Effector memory CD8-positive, alpha-beta T cell (primary cell): Measurements from ENCODE around the gene ZNF584.

Source experiments
- ATAC-seq: fragments of 150-1000 bp; cut with Tn5 transposase; replicated peaks from 2 replicates; pipeline ENCODE4 v1.10.0; 2021; ENCODE audit warnings: mild to moderate bottlenecking, moderate library complexity
- DNase-seq, 3 experiments: peaks; one replicate each; pipeline ENCODE4 v3.0.0; 2021
- H3K27ac Mint-ChIP-seq, 2 donors: one replicate each; pipeline ENCODE4 v1.8.0; 2022; ENCODE audit warnings: mild to moderate bottlenecking in 2 of 2, mixed read lengths in 2 of 2, moderate library complexity in 2 of 2
- H3K27me3 Mint-ChIP-seq, 2 donors: one replicate each; pipeline ENCODE4 v1.8.0; 2022; ENCODE audit warnings: mixed read lengths in 2 of 2
- H3K36me3 Mint-ChIP-seq: one replicate; pipeline ENCODE4 v1.8.0; 2022; ENCODE audit warnings: mild to moderate bottlenecking, moderate library complexity, mixed read lengths; ENCODE audit not compliant: insufficient read depth
- H3K4me1 Mint-ChIP-seq, 2 donors: one replicate each; pipeline ENCODE4 v1.8.0; 2022; ENCODE audit warnings: low read depth in 2 of 2, mixed read lengths in 2 of 2
- H3K4me3 Mint-ChIP-seq, 2 donors: one replicate each; pipeline ENCODE4 v1.8.0; 2022; ENCODE audit warnings: mild to moderate bottlenecking in 2 of 2, mixed read lengths in 2 of 2, moderate library complexity in 2 of 2
- H3K9me3 Mint-ChIP-seq, 2 donors: one replicate each; pipeline ENCODE4 v1.8.0; 2022; ENCODE audit warnings: mixed read lengths in 2 of 2

Gene ZNF584

DNA sequence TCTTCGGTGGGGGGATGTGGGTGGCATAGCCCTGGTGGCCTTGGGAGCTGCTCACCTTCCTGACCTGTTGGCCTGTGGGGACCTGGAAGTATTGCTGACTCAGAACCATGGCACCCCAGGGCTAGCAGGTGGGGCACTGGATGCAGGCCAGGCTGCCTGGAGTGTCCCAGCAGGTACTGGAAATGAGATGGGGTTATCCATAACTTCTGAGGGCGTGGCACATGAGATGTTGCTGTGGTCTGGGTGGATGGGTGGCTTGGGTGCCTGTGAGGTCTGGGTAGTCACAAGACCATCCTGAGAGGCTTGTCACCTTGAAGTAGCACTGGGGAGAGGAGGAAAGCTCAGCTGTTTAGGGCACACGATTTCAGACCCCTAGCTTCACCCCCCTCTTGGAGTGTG is 13.6 kb upstream of the ZNF584 start:
- Mint-ChIP-seq H3K27ac (no peak overlapping the region), H3K27me3 (peaks cover 0 to 20% of the 10 kb centered on the region in 2 donors), H3K4me1 (peaks cover 4 to 6% of the 10 kb centered on the region in 2 donors), H3K9me3 (no peaks in the 10 kb centered on the region), H3K36me3 (peaks cover 64% of the 10 kb centered on the region), H3K4me3 (no peak overlapping the region)
- no peak for ATAC-seq
- no peak for DNase-seq

DNA sequence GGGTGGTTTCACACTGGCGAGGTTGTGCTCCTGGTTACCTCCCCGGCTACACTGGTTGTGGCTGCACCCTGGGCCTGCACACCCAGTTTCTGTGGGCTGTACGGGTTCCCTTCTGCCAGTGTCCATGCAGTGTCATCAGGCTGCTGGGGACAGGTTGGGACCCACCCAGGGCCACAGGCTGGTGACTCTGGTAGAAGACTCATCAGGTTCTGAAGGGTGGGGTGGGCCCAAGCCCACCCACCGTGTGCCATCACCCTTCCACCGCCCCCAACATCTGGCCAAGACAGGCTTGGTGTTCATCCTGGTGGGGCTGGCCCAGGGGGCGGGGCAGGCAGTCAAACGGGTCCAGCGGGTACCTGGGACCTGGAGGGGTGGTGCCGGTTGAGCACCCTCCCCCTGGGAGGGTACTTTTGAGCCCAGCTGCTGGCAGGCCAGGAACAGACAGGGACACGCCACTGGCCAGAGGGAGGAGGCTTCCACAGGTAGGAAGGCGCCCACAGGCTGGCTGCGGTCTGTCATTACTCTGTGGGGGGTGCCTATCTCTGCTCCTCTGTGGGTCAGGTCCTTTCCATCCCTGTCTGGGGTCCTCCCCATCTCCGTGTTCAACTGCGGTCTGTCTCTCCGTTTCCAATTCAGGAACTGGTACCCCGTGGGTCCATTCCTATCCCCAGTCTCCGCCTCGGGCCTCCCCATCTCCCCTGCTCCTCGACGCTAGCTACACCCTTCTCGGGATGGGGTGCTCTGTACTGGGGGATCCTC is 13.1 kb upstream of the ZNF584 start, which contains the start of gene RNF225:
RNF225 (plus strand) TSS at position 437 of the 759 bp plus-strand sequence. CDS start 434 bp downstream, outside the sequence.
- H3K4me3 Mint-ChIP-seq = no peak within 1 kb of the TSS
- no peak for DNase-seq
- no peak within 1 kb of the TSS for H3K27ac Mint-ChIP-seq
- H3K27me3 Mint-ChIP-seq = peaks cover 0 to 20% of the 10 kb centered on the region in 2 donors
- H3K4me1 Mint-ChIP-seq = peaks cover 4 to 7% of the 10 kb centered on the region in 2 donors
- H3K9me3 Mint-ChIP-seq = no peaks in the 10 kb centered on the region
- ATAC-seq = no peak
- H3K36me3 Mint-ChIP-seq = peaks cover 58% of the 10 kb centered on the region

DNA sequence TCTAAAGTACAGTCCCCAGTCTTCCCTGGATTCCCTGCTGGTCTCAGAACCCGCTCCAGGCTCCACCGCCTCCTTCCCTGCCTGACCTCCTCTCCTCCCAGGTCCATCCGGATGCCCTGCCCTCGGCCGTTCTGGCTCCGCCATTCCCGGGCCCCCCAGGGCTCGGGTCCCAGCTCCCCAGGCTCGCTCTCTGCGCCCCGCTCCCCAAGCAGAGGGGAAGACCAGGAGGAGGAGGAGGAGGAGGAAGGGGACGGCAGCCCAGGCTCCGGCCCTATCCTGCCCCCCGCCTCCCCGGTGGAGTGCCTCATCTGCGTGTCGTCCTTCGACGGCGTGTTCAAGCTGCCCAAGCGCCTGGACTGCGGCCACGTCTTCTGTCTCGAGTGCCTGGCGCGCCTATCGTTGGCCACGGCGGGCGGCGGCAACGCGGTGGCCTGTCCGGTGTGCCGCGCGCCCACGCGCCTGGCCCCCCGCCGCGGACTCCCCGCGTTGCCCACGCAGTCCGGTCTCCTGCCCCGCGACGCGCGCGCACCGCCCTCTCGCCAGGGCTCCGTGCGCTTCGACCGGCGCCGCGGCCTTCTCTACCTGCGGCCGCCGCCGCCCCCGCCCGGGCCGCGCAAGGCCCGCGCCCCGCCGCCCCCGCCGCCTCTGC is 12.3 kb upstream of the ZNF584 start:
- ATAC-seq (no peak), DNase-seq (no peak)
- Mint-ChIP-seq H3K36me3 (peaks cover 53% of the 10 kb centered on the region), H3K27me3 (peaks cover 0 to 20% of the 10 kb centered on the region in 2 donors), H3K9me3 (no peaks in the 10 kb centered on the region), H3K27ac (no peak overlapping the region), H3K4me1 (peaks cover 9 to 10% of the 10 kb centered on the region in 2 donors), H3K4me3 (no peak overlapping the region)

DNA sequence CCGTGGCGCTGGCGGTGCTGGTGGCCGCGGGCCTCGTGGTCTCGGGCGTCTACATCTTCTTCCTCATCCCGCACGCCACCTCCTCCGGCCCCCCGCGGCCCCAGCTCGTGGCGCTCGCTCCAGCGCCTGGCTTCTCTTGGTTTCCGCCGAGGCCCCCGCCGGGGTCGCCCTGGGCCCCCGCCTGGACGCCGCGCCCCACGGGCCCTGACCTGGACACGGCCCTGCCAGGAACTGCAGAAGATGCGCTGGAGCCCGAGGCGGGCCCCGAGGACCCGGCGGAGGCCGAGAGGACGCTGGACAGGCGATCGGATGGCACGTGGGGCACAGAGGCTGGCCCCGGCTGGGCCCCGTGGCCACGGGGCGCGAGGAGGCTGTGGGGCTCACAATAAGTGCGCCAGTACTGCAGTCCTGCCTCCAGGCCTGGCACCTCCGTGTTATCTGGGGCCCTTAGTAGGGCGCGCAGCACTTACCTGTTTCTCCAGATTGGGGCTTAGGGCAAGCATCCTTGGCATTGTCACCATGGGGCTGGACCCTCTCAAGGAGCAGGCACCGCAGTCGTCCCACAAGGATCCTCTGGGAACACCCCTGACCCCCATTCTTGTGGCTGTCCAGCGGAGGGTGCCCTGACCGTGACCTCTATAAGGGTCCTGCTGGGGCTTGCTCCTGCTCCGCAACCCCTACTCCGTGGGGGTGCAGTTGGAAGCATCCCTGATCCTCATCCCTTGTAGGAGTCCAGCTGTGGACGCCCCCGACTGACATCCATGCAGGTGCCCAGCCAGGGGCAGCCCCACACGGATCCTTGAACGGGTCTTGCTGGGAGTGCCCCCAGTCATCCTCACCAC is 11.5 kb upstream of the ZNF584 start:
- Mint-ChIP-seq H3K4me1 (peaks cover 13% of the 10 kb centered on the region in 2 donors), H3K36me3 (peaks cover 53% of the 10 kb centered on the region), H3K4me3 (no peak overlapping the region), H3K27me3 (peaks cover 0 to 20% of the 10 kb centered on the region in 2 donors), H3K9me3 (no peaks in the 10 kb centered on the region), H3K27ac (no peak overlapping the region)
- DNase-seq = no peak
- no peak for ATAC-seq

DNA sequence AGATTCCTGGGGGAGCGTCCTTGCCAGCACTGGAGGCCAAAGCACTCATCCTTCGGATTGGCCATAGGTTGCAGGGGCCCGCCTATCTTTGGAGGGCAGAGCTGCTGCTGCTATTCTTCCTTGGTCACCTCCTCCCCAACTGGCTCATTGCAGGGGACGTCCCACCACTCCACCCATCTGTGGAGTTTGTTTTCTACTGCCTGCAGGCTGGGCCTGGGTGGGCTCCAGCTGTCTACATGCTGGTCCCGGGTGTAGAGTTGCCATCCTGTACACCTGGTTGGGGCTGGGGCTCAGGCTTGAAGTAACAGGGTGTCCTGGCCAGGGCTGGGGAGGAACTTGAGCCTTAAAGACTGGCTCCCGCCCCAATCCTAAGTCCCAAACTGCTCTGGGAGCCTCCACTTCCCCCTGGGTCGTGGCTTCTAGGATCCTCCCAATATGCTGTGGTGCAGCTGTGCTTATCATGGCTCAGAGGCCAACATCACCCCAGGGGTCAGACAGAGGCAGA is 10.9 kb upstream of the ZNF584 start:
- H3K4me1 Mint-ChIP-seq = peaks cover 13% of the 10 kb centered on the region in 2 donors
- peaks cover 0 to 20% of the 10 kb centered on the region in 2 donors for H3K27me3 Mint-ChIP-seq
- no peak overlapping the region for H3K27ac Mint-ChIP-seq
- H3K9me3 Mint-ChIP-seq = no peaks in the 10 kb centered on the region
- ATAC-seq (no peak), DNase-seq (no peak)
- peaks cover 52% of the 10 kb centered on the region for H3K36me3 Mint-ChIP-seq
- no peak overlapping the region for H3K4me3 Mint-ChIP-seq

DNA sequence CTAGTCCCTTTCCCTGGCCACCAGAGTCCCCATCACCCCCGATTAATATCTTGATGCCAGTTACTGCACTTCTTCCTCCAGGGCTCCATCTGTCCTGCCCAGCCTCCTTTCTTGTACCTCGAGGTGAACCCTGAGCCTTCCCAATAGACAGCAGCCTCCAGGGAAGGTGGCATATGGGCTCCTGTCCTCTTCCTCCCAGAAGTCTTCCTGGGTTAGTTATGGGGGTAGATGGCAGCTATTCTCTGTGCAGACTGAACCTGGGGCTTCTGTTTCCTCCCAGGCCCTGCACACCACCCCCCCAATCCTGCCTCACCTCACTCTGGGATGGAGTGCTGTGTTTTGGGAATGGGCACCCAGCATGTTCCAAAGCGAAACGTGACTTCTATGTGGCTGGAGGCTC is 10.4 kb upstream of the ZNF584 start:
- Mint-ChIP-seq H3K36me3 (peaks cover 49% of the 10 kb centered on the region), H3K4me3 (no peak overlapping the region), H3K9me3 (no peaks in the 10 kb centered on the region), H3K27ac (no peak overlapping the region), H3K4me1 (peaks cover 9% of the 10 kb centered on the region in 2 donors), H3K27me3 (peaks cover 0 to 20% of the 10 kb centered on the region in 2 donors)
- DNase-seq = no peak
- ATAC-seq = no peak

DNA sequence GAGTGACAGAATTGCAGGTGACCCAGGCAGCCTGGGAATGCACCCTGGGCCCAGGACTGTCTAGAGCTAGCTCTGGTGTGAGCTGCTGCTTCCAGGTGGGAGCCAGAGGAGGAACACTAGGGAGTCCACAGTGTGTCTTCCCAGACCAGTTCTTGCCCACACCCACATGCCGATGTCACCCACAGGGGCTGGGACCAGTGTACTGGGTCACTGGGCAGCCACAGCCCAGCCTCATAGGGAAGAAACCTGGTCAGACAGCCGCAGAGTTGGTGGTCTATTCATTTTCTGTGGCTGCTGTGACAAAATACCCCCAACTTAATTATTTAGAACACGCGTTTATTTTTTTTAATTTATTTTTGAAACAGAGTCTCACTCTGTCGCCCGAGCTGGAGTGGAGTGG is 9.9 kb upstream of the ZNF584 start:
- H3K9me3 Mint-ChIP-seq = no peaks in the 10 kb centered on the region
- ATAC-seq = no peak
- no peak for DNase-seq
- no peak overlapping the region for H3K27ac Mint-ChIP-seq
- H3K27me3 Mint-ChIP-seq = peaks cover 0 to 20% of the 10 kb centered on the region in 2 donors
- H3K36me3 Mint-ChIP-seq = peaks cover 45% of the 10 kb centered on the region
- H3K4me1 Mint-ChIP-seq = peaks cover 9% of the 10 kb centered on the region in 2 donors
- no peak overlapping the region for H3K4me3 Mint-ChIP-seq

DNA sequence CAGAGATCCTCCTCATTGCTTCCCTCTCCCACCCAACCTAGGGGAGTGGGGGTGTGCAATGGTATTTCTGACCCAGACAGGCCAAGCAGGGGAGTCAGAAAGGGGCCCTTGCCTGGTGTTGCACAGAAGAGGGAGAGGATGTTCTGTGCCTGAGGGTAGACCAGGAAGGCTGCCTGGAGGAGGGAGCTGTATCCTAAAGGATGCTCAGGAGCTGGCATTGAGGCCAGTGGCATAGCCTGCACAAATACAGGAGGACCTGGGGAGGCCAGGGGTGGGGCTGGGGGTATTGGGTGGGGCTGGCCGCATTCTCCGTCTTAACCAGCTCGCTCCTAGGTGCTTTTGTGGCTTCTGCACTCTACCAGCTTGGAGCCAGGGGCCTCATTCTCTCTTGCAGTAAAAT is 8.5 kb upstream of the ZNF584 start:
- Mint-ChIP-seq H3K9me3 (no peaks in the 10 kb centered on the region), H3K27ac (no peak overlapping the region), H3K4me1 (peaks cover 9% of the 10 kb centered on the region in 2 donors), H3K36me3 (peaks cover 36% of the 10 kb centered on the region), H3K27me3 (peaks cover 0 to 20% of the 10 kb centered on the region in 2 donors), H3K4me3 (peak overlapping the region in 1 of 2 donors; percentile 84)
- ATAC-seq = no peak
- no peak for DNase-seq

DNA sequence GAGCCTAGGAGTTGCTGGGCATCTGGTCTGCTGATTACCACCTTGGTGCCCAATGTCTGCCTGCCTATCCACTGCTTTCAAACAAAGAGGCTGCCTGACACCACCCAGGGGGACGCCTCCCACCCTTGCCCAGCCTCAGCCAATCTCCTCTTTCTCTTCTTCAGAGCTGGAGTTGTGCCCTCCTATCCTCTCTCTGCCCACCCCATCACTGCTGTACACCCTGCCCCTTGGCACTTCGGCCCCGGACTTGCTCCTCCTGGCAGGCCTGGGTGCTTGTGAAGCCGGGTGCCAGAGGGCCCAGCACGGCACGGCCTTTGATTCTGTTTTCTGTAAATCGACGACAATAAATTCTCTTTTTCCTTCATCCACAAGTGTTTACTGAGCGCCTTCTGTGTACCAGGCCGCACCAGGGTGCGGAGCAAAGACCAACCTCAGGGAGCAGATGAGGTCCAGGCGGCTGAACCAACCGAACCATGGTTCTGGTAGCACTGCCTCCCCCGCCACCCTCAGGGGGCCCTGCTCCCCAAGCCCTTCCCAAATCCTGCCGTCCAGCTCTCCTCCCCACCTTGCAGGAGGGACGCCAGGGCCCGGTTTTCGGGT is 8.0 kb upstream of the ZNF584 start:
- DNase-seq = no peak
- peak overlapping the region; percentile 82 to 84 for H3K4me3 Mint-ChIP-seq
- peaks cover 9% of the 10 kb centered on the region in 2 donors for H3K4me1 Mint-ChIP-seq
- H3K27me3 Mint-ChIP-seq = peaks cover 0 to 20% of the 10 kb centered on the region in 2 donors
- peak overlapping the region; percentile 89 to 96 for H3K27ac Mint-ChIP-seq
- ATAC-seq = no peak
- no peaks in the 10 kb centered on the region for H3K9me3 Mint-ChIP-seq
- peaks cover 31% of the 10 kb centered on the region for H3K36me3 Mint-ChIP-seq

DNA sequence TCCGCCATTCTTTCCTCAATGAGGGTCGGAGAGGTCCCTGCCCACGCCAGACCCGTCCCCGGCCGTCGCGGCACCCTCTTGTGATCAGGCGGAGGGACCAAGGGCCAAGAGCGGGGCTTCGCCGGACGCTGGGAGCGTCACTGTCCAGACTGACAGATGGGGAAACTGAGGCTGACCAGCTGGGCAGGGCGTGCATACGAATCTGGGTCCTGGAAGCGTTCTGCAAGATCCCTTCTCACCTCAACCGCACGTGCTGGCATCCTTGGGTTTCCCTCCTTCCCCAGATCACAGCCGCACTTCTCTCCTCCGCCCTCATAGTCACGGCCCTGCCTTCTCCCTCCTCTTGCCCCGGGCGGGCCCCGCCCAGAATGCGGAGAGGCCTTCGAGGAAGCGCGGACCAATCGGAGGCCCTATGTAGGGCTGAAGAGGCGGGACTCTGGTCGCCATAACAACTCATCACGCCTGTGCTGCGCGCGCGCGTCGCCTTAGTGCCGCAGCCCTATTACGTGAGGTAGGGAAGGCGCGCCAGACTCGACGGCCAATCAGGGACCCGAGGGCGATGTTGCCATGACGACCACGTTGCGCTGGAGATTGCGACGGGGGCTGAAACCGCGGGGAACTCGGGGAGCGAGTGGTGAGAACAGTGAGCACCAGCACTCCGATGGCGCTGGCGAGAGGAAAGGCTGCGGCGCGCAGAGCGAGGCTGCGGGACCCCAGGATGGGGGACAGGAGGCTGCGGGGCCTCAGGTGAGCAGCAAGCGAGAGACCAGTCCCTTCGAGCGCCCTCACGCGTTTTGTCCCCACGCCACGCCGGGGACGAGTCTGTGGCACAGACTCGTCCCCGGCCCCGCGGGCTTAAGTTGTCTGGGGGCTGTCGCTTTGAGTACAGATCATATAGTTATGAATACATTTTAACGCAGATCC is 7.3 kb upstream of the ZNF584 start:
- Mint-ChIP-seq H3K9me3 (no peaks in the 10 kb centered on the region), H3K4me1 (peaks cover 9% of the 10 kb centered on the region in 2 donors), H3K36me3 (peaks cover 23% of the 10 kb centered on the region), H3K4me3 (peak overlapping the region; percentile 82 to 84), H3K27me3 (peaks cover 0 to 15% of the 10 kb centered on the region in 2 donors), H3K27ac (peak overlapping the region; percentile 89 to 96)
- DNase-seq = peak; percentile 97 to 100 (median 99)
- peak; percentile 93 for ATAC-seq

DNA sequence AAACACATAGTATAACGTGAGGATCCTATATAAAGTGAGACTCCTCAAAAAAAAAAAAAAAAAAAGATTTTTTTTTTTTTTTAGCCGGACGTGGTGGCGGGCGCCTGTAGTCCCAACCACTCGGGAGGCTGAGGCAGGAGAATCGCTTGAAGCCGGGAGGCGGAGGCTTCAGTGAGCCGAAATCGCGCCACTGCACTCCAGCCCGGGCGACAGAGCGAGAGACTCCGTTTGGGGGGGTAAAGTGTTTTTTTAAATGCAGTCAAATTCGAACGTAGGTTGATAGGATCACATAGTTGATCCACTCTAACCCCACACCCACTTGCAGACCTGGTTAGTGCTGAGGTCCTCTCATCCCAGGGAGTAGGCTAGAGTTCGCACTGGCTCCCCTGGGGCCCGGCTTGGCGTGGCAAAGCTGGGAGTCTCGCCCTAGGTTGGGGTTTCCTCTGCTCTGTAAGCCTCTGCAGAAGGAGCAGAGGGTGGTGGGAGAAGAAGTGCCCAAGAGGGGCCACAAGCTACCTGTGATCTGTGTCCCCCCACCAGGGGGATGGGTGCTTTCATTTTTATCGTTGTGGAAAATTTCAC is 6.5 kb upstream of the ZNF584 start:
- DNase-seq (no peak), ATAC-seq (no peak)
- Mint-ChIP-seq H3K4me1 (peaks cover 12 to 13% of the 10 kb centered on the region in 2 donors), H3K27ac (peak overlapping the region; percentile 89 to 96), H3K36me3 (peaks cover 23% of the 10 kb centered on the region), H3K27me3 (peaks cover 0 to 15% of the 10 kb centered on the region in 2 donors), H3K9me3 (no peaks in the 10 kb centered on the region), H3K4me3 (peak overlapping the region; percentile 82 to 84)
